Measurements from ENCODE around the gene FASLG.
A peak's percentile ranks its signal among the peaks of the same experiment; 100 is the strongest.
"Not testable (repeated sequence)": the region's sequence is repeated elsewhere in the genome, so short reads cannot be mapped to it uniquely, and the experiment has no call there.

The FASLG gene

DNA sequence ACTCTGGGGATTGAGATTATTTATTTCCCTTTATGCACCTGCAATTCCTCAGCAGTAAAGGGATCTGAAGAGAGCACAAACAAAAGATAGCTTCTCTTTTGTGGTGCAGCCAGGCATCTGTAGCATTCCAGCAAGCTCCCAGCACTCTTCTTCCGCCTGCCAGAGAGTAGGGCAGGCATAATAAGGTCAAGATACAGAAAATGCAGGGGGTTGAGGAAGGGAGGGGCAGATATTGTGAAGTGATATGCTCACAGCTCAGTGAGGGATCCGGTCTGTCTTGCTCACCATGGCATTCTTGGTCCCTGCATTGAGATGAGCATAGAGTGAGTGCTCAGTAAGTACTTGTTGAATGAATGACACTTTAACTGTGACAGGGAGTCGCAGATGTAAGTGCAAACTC, 23.9 kb downstream of the FASLG start:
- DNase-seq (ENCODE audit: low spot score): no peak

GRCh38 chr1:172686143-172686542, 27.2 kb downstream of the FASLG start:
- DNase-seq (ENCODE audit: low spot score): no peak

GRCh38 chr1:172688428-172689085, 29.7 kb downstream of the FASLG start:
- not testable (repeated sequence) for DNase-seq (ENCODE audit: low spot score)

DNA sequence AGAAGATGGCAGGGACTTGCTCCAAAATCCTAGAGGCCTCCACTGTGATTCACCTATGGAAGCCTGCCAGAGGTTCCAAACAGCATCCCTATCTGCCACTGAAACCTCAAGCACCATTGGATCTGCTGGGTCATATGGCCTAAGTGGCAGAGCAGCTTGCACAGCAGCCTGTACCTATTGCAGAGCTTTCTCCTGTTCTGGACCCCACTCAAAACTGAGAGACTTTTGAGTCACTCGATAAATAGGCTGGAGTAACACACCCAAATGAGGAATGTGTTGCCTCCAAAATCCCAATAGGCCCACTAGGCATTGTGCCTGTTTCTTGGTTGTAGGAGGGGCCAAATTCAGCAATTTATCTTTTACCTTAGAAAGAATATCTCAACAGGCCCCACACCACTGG, 32.0 kb downstream of the FASLG start:
- DNase-seq (ENCODE audit: low spot score): not testable (repeated sequence)

- DNase-seq (ENCODE audit: low spot score): no peak
Measured at GRCh38 chr1:172697534-172698002, 38.7 kb downstream of the FASLG start.

DNA sequence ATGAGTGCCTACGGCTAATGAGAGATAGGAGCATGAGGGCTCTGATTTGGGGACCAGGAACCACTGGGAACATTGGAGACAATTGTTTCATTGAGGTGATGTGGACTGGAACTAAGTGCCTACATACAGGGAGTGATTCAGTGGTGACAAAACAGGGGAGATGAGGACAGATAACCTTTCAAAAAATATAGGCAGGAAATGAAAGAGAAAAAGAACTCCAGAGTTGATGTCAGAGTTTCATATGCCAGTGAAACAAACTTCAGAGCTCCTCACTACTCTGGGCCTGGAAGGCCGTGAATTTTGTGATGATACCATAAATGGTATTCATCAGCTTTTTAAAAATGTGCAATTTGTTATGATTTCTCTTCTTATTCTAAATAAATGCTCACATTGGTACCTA, 39.3 kb downstream of the FASLG start:
- DNase-seq (ENCODE audit: low spot score): peak; percentile 75

DNA sequence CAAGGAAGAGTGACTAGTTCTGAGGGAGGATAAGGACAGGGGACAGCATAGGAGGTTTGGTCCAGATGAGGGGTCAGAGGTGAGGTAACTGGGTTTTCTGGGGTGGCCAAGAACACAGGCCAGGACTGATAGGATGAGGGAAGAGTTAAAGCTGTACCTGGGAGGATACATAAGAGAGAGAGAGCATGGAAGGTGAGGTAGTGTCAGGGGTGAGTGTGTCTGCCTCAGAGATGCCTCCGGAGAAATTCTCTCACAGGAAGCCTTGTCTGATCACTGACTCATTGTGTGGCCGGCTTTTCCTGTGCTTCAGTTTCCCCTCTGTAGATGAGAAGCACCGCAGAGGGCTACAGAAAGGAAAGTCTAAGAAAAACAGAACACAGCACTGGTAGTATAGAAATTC, 40.2 kb downstream of the FASLG start:
- peak; percentile 80 for DNase-seq (ENCODE audit: low spot score)

GRCh38 chr1:172699695-172700227, 40.9 kb downstream of the FASLG start:
- no peak for DNase-seq (ENCODE audit: low spot score)

- no peak for DNase-seq (ENCODE audit: low spot score)
Measured at GRCh38 chr1:172700556-172700955, 41.7 kb downstream of the FASLG start.

DNA sequence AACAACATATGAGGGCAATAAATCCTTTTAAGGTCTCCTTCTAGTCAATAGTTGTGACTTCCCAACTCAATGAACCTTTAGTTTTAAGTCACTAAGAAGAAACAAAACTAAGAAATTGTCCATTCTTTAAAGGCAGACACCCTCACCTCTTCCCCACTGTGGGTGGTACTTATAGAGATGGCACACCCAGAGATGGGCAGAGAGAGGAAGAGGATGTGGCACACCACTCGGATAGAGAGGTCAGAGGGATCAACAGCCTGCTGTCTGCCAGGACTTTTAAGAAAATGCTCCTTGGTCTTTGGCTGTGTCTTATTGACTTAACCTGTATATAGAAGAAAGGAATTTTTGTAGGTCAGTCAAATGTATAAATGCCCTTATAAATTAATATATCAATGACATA, 45.1 kb downstream of the FASLG start:
- no peak for DNase-seq (ENCODE audit: low spot score)

- DNase-seq (ENCODE audit: low spot score): no peak
Measured at GRCh38 chr1:172704420-172705210, 45.7 kb downstream of the FASLG start.

DNA sequence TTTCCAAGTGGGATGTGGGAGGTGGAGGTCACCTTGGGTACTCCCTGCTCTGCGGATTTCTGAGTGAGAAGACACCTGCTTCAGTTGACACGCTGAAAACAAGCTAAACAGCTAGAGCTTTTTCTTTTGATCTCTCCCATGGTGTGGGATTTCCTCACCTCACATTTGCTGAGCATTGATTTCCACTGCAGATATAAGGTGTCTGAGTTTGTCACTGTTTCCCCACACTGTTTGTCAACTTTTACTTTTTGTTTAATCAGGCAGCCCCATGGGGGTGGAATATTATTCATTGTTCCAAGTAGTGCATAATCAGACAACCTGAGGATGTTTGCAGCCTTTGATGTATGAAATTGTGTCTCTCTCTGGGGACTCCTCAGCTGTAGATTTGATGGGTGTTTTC, 49.5 kb downstream of the FASLG start:
- no peak for DNase-seq (ENCODE audit: low spot score)

GRCh38 chr1:172711558-172711957, 52.7 kb downstream of the FASLG start:
- DNase-seq (ENCODE audit: low spot score): no peak

- no peak for DNase-seq (ENCODE audit: low spot score)
Measured at GRCh38 chr1:172713466-172713865, 54.6 kb downstream of the FASLG start.
